GM19193 (cell line): ENCODE measurements around the gene RAPSN.

Source experiments
- POLR2A ChIP-seq: IDR thresholded peaks from 4 replicates; pipeline ENCODE4 v1.6.1; 2011; ENCODE audit not compliant: insufficient read depth, insufficient read length; ENCODE audit errors: extremely low read depth

The RAPSN gene

DNA sequence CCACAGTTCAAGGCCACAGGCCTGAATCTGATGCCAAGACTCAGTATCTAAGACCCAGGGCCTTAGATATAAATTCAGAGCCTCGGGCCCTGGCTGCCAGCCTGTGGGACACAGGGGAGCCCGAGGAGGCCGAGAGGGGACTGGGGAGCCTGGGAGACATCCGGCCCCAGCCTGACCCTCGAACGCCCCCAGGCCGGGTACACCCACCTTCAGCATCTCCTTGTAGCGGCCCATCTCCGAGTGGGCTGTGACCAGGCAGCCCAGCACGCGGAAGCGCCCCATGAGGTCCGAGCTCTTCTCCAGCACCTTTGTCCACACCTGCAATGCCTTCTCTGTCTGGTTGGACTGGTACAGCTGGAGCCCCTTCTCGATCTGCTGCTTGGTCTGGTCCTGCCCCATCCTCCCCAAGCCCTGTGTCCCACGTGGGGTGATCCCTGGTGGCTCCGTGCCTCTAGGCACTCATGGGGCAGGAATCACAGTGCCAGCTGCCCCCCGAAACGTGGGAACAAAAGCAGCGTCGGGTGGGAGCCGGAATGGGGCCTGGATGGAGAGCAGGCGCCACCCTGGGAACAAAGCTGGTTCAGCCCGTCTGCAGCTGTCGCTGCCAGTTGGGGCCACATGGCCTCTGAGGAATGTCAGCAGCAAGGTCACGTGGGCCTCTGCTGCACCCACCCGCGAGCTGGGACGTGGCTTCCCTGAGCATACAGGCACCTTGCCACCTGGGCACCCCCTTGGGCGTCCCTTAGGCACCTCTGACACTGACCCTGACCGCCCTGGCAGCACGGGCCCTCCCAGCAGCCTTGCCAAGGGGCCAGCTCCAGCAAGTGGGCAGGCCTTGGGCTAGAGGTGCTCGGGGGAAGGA, at the start of gene RAPSN:
Gene RAPSN, minus strand, starts transcription at position 571 of the 862 bp plus-strand sequence. Its CDS starts 172 bp downstream, at position 399.
- TF ChIP-seq POLR2A = no peak

DNA sequence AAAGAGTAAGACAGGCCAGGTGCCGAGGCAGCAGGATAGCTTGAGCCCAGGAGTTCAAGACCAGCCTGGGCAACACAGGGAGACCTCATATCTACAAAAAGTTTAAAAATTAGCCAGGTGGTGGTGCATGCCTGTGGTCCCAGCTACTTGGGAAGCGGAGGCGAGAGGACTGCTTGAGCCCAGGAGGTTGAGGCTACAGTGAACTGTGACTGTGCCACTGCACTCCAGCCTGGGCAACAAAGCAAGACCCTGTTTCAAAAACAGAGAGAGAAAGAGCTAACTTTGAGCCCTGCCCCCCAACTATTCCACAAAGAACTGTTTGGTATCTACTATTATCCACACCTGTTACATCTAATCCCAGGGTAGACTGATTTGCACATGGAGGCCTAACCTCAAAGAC, 49.2 kb upstream of the RAPSN start:
- TF ChIP-seq POLR2A = no peak

DNA sequence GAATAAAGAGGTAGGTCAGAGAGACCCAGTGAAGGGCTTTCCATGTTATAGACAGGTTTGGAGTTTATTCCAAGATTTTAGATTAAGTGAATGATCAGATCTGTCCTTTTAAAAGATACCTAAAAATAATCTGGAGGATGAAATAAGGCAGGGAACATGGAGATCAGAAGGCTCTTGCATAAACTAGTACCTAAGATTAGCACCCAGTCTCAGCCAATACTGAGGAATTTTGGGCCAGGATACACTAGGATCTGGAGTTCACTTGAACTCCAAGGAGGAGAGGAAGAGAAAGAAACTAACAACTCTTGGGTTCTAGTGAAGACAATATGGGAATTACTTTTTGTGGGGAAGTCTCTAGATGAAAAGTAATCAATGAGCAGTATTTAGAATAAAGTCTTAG, 47.9 kb upstream of the RAPSN start:
- TF ChIP-seq POLR2A = no peak

DNA sequence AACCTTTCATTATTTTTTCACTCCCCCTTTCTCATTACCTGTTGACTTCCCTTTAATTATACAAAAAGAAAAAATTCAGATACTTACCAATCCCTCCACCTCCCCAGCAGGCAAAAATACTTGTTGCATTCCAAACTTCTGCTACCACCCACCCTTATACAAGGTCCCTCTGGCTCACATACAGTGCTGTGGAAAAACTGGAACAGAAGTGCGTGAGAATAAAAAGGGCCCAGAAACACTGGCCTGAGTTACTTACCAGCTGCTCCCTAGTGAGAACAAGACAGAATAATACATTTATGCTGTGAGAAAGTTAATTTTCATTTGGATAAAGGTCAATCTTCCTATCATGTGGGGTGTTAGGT, 46.9 kb upstream of the RAPSN start:
- TF ChIP-seq POLR2A = no peak

DNA sequence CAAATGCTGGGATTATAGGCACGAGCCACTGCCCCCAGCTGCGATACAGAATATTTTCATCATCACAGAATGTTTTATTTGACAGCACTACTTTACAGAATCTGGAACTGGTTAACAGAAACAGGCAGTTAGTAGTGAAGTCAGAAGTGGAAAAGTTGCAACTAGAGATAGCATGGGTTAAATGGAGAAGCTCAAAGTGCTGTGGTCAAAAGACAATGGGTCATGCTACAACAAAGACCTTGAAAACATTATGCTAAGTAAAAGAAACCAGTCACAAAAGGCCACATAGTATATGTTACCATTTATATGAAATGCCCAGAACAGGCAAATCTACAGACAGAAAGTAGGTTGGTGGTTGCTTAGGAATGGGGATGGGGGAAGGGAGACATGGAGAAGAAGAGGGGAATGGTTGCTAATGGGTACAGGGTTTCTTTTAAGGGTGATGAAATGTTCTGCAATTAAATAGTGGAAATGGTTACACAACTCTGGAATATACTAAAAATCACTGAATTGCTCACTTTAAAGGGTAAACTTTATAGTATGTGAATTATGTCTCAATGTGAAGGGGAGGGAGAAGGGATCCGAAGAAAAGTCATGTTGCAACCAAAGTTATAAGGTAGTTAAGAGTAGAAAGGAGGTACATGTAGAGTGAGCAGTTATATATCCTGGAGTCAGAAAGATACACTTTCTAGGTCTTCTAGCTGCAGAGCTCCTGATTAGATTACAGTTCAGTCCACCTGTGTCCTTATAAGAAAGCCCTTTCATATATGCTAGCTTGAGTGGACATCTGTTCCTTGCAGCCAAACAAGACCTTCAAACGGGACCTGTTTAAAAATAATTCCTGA, 46.3 kb upstream of the RAPSN start:
- TF ChIP-seq POLR2A = no peak

DNA sequence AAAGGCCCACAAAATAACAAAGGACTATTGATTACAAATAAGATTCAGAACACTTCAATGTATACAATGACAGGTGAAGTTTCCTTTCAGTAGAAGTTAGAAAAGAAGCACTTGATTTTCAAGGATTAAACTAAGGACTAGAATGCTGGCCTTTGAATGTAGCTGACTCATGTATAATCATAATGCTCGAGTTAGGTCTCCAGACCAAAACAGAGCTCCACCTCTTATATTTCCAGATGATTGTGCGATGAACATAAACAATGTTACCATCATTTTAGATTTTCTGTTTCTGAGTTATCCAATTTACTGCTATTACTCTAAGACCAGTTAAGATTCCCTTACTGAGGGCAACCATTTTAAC, 40.4 kb upstream of the RAPSN start:
- TF ChIP-seq POLR2A = no peak

DNA sequence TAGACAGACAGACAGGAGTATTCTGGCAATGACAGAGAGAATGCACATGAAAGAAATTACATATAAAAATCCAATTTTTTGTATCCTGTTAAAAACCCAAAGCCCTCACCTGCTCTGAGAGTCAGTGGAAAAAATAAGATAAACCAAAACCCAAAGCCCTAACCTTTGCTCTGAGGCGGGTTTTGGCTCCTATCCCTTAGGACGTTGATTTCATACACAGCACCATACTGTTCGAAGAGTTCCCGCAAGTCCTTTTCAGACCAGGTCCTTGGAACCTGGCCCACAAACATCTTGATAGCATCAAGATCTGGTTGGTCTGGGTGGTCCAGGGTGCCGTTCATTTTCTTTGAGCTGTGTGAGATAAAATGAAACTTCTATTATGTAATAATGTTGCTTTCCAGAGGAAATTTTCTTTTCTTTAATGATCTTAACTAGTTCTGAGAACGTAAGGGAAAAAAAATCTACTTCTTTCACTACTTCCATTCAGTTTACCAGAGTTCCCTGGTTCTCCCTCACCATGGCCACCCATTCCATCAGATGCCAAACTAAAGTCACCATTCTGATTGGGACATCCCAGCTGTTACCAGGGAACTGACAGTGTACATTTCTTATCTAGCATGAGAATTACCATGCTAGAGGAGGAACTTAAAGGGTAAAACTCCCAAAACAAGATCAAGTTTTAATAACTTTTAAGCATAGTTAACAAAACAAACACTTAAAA, 39.9 kb upstream of the RAPSN start:
- TF ChIP-seq POLR2A = no peak

DNA sequence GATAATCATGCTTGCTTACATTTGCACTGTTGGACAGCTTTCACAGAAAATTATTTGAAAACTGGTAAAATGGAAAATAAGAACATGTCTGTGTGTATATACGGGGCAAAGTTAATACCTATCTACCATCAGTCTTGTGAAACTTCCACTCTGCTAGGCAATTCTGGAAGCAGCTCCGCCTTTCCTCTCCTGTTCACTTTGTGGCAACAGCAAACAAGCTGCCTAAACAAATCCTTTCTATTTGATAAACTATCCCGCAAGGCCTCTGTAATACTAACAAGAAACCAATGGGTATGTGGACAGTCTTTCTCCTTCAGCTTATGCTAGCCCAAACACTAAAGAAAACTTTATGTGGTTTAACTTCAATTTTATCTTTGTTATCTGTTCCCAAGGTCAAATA, 39.2 kb upstream of the RAPSN start:
- TF ChIP-seq POLR2A = no peak

DNA sequence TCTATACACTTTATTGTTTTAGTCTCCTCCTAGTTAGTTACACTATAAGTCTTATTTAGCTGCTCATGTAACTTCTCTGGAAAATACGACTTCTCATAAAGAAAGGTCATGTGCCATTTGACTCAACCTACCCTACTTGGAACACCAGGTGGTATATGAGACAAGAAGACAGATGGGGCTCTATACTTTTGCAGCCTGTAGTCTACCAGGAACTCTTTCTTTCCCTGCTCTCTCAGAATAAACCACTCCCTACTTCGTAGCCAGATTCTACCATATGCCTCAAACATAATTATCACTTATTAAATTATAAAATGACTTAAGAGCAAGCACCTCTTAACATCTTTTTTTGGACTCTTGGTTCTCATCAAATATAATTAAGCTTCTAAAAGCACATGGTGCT, 38.5 kb upstream of the RAPSN start:
- no peak for TF ChIP-seq POLR2A

DNA sequence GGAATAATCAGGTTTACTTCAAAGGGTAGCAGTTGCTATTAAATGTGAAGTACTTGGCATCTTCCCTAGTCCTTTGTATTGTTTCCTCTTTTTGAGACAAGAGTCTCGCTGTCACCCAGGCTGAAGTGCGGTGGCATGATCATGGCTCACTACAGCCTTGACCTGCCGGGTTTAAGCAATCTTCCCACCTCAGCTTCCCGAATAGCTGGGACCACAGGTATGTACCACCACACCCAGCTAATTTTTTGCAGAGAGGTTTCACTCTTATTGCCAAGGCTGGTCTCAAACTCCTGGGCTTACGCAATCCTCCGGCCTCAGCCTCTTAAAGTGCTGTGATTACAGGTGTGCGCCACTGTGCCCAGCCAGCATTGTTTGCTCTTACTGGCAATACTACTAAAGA, 36.2 kb upstream of the RAPSN start:
- TF ChIP-seq POLR2A = no peak

DNA sequence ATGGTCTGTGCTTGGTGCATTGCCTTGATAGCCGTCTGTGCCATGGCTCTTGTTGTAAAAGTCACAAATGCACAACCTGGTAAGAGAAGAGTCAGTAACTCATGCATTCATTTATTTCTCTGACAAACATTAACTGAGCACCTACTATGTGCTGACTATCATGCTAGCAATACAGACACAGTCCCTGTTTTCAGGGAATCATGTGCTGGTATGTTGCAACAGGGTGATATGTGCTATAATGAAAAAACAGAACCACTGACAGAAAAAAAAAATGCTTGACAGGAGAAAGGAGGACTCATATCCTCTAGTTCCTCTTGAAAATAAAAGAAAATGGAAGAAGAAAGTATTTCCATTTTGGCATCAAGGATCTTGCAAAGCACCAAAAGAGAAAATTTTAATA, 34.5 kb upstream of the RAPSN start:
- TF ChIP-seq POLR2A = no peak

DNA sequence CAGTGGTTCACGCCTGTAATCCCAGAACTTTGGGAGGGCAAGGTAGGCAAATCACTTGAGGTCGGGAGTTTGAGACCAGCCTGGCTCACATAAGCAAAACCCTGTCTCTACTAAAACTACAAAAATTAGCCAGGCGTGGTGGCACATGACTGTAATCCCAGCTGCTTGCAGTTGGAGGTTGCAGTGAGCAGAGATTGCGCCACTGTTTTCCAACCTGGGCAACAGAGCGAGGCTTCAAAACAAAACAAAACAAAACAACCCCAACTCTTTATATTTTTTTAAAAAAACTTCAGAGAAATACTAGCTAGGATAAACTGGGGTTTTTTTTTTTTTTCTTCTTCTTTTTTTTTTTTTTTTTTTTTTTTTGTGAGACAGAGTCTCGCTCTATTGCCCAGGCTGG, 31.8 kb upstream of the RAPSN start:
- TF ChIP-seq POLR2A = no peak

DNA sequence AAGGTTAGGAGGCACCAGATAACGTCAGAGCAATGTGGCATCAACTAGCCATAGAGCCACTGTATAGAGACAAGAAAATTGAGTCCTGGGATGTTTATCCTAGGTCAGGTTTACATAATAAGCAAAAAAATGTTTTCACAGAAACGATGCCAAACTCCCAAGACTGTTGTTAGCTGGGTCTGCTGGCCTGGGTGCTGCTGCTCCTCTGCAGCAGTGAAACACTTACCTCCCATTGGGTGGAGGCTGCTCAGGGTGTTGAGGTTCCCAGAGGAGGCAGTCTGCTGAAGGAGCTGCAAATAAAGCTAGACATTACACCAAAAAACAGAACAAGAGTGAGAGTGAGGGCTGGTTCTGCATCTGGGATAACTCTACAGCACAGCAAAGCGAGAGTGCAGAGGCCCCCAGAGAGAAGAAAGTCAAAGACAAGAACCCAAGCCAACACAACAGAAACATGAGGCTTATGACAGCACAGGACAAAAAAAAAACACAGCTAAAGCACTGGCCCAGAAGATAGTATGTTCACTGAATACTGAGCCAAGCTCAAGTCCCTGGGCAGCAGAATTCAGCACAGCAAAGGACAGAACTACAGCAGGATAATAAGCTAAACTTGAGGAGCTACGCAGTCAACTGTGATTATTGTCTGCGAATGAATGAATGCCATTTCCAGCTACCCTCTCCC, 29.9 kb upstream of the RAPSN start:
- no peak for TF ChIP-seq POLR2A

DNA sequence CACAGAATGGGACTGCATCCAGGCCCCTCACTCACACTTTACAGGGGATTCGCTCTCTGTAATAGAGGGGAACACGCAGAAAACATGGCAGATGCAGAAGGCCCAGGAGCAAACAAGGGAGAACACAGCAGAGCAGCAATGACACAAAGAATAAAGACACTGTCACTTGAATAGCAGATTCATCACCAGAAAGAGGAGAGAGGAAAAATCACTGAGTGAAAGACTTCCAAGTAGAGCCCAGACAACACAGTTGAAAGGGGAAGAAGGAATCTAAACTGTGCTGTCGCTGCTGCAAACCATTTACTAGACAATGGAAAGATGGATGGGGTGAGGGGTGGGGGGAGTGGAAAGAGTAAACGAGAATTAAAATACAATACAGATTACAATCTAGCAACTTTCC, 28.8 kb upstream of the RAPSN start:
- no peak for TF ChIP-seq POLR2A

DNA sequence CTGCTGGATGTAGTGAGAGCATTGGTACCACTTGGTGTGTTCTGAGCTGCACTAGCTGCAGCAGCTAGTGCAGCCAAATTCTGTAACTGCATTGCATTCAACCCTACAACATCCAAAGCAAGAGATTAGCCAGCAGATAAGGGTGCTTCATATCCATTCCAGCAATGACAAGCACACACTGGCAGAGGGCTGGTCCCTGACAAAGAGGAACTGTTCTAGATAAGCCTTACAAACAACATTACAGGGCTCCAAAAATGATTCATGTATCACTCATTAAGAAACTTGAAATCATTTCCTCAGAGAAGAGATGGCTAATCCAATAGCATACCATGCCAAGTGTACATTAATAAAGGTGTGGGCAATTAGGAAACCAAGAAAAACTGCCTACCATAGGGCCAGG, 28.4 kb upstream of the RAPSN start:
- no peak for TF ChIP-seq POLR2A

DNA sequence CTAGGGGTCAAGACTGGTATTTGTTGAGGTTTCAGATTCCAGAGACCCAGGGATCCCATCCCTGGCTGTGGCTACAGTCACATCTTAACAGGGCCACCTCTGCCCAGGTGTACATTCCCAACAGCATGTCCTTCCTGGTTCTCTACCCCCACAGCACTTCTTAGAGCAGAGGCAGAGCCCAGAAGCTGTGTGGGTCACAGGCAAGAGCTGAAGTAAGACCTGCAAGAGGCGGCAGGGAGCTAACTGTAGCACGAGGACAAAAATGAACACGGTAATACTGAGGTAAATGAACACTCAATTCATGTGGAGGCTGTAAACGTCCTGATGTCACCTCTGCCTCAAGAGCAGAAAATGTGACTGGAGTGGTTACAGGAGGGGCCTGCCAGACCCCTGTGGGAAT, 21.7 kb upstream of the RAPSN start:
- no peak for TF ChIP-seq POLR2A
